Effector memory CD4-positive, alpha-beta T cell (primary cell): ENCODE results near the gene ADCY4.
A peak's percentile ranks its signal among the peaks of the same experiment; 100 is the strongest.
"Not testable (repeated sequence)": the region's sequence is repeated elsewhere in the genome, so short reads cannot be mapped to it uniquely, and the experiment has no call there.

Source experiments
- DNase-seq, 3 donors: peaks; one replicate each; pipeline ENCODE4 v3.0.0-alpha.2; 2020
- H3K27ac ChIP-seq: 2 replicates; pipeline ENCODE4 v1.7.0; 2013; ENCODE audit warnings: mild to moderate bottlenecking, low read length, moderate library complexity; ENCODE audit not compliant: insufficient read depth, poor library complexity, severe bottlenecking
- H3K27me3 ChIP-seq: replicated peaks from 2 replicates; pipeline ENCODE4 v1.7.0; 2013; ENCODE audit warnings: mild to moderate bottlenecking, low read length; ENCODE audit not compliant: insufficient read depth, control insufficient read depth, poor library complexity, severe bottlenecking
- H3K36me3 ChIP-seq: 2 replicates; pipeline ENCODE4 v1.7.0; 2013; ENCODE audit warnings: mild to moderate bottlenecking, low read length, moderate library complexity; ENCODE audit not compliant: control insufficient read depth, insufficient read depth
- H3K4me1 ChIP-seq: 2 replicates; pipeline ENCODE4 v1.7.0; 2013; ENCODE audit warnings: low read length, mild to moderate bottlenecking; ENCODE audit not compliant: control insufficient read depth, insufficient read depth, poor library complexity, severe bottlenecking
- H3K4me3 ChIP-seq: 2 replicates; pipeline ENCODE4 v1.7.0; 2013; ENCODE audit warnings: low read length, low read depth, mild to moderate bottlenecking; ENCODE audit not compliant: insufficient read depth, poor library complexity, severe bottlenecking
- H3K9me3 ChIP-seq: 2 replicates; pipeline ENCODE4 v1.7.0; 2013; ENCODE audit warnings: mild to moderate bottlenecking, low read length, moderate library complexity; ENCODE audit not compliant: control insufficient read depth

The ADCY4 gene

DNA sequence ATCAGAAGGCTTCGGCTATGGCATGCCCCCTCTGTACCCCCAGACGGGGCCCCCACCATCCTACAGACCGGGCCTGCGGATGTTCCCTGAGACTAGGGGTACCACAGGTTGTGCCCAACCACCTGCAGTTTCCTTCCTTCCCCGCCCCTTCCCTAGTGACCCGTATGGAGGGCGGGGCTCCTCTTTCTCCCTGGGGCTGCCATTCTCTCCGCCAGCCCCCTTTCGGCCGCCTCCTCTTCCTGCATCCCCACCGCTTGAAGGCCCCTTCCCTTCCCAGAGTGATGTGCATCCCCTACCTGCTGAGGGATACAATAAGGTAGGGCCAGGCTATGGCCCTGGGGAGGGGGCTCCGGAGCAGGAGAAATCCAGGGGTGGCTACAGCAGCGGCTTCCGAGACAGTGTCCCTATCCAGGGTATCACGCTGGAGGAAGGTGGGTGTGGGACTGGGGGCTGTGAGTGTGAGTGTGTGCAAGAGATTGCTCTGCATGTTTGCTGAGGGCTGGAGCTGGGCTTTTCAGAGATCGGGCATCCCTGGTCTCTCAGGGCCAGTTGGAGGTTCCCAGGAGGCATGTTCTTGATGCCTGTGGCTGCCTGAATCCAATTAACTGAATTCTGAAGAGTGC is 41.7 kb upstream of the ADCY4 start:
- Histone ChIP-seq H3K4me3 (no peak overlapping the region), H3K27me3 (no peaks in the 10 kb centered on the region), H3K36me3 (no peaks in the 10 kb centered on the region), H3K9me3 (no peaks in the 10 kb centered on the region), H3K4me1 (no peaks in the 10 kb centered on the region), H3K27ac (no peak overlapping the region)
- DNase-seq = no peak

DNA sequence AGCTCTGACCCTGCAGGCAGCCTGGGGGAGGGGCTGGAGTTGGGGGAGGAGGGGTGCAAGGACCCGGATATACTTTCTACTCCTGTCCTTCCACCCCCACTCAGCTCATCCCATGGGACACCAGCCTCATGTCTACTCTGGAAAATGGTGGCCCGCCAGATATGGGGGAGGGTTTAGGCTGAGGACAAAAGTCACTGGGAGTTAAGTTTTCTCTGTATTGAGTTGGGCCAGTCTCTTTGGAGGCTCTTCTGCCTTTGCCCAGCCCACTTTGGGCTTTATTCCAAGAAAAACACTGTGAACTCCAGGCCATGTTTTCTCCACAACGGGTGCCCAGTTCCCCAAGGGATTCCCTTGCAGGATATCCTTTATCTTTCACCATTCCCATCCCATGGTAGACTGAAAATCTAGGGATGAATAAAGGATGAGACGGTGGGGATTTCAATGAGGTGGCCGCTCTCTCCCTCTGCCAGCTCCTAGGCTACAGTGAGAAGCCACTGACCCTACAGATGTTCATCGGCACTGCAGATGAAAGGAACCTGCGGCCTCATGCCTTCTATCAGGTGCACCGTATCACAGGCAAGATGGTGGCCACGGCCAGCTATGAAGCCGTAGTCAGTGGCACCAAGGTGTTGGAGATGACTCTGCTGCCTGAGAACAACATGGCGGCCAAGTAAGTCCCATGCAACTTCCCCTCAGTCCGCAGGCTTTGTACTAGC is 38.0 kb upstream of the ADCY4 start:
- H3K4me3 ChIP-seq = no peak overlapping the region
- no peak for DNase-seq
- no peaks in the 10 kb centered on the region for H3K36me3 ChIP-seq

DNA sequence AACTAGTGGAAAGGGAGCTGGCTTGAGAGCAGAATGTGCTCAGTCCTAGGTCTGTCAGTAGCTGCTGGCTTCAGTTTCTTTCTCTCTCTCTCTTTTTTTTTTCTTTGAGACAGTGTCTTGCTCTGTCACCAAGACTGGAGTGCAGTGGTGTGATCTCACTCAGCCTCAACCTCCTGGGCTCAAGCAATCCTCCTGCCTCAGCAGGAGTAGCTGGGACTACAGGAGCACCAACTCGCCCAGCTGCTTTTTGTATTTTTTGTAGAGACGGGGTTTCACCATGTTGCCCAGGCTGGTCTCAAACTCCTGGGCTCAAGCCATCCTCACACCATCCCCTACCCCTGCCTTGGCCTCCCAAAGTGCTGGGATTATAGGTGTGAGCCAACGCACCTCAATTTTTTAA is 36.7 kb upstream of the ADCY4 start:
- not testable (repeated sequence) for H3K4me3 ChIP-seq

More for the DNA sequence above, 38.0 kb upstream of the ADCY4 start:
- H3K27ac ChIP-seq = no peak overlapping the region
- peaks cover 11% of the 10 kb centered on the region for H3K4me1 ChIP-seq
- H3K27me3 ChIP-seq = peaks cover 13% of the 10 kb centered on the region
- no peaks in the 10 kb centered on the region for H3K9me3 ChIP-seq

DNA sequence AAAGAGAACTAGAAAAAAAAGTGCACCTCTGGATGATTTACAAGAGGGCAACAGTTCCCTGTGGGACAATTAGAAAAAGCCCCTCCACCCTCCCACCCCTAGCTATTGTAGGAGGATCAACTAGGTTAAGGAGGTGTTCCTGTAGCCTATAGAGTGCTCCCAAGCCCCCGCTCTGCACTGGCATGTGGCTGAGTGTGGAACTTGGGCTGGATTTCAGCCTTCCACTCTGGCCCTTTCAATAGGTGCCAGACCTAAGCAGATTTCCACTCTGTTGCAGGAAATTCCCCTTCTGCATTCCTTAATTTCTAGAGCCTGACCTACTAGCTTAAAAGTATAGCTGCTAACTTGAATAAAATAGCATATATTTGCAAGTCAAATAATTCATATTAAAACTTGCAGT is 35.9 kb upstream of the ADCY4 start:
- no peak for DNase-seq
- Histone ChIP-seq H3K36me3 (no peaks in the 10 kb centered on the region), H3K27me3 (peaks cover 33% of the 10 kb centered on the region), H3K9me3 (no peaks in the 10 kb centered on the region), H3K27ac (no peak overlapping the region), H3K4me3 (no peak overlapping the region), H3K4me1 (peaks cover 32% of the 10 kb centered on the region)

More for the DNA sequence above, 36.7 kb upstream of the ADCY4 start:
- Histone ChIP-seq H3K27me3 (peaks cover 24% of the 10 kb centered on the region), H3K4me1 (peaks cover 24% of the 10 kb centered on the region)
- not testable (repeated sequence) for H3K9me3 ChIP-seq, H3K27ac ChIP-seq, H3K36me3 ChIP-seq, DNase-seq

DNA sequence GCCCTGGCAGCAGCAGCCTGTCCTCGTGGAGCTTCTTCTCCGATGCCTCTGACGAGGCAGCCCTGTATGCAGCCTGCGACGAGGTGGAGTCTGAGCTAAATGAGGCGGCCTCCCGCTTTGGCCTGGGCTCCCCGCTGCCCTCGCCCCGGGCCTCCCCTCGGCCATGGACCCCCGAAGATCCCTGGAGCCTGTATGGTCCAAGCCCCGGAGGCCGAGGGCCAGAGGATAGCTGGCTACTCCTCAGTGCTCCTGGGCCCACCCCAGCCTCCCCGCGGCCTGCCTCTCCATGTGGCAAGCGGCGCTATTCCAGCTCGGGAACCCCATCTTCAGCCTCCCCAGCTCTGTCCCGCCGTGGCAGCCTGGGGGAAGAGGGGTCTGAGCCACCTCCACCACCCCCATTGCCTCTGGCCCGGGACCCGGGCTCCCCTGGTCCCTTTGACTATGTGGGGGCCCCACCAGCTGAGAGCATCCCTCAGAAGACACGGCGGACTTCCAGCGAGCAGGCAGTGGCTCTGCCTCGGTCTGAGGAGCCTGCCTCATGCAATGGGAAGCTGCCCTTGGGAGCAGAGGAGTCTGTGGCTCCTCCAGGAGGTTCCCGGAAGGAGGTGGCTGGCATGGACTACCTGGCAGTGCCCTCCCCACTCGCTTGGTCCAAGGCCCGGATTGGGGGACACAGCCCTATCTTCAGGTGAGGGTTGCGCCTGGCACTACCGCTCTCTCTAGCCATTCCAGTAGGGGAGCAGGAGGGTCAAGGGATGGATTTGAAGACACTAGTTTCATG is 35.2 kb upstream of the ADCY4 start:
- Histone ChIP-seq H3K27ac (no peak overlapping the region), H3K4me1 (peaks cover 36% of the 10 kb centered on the region), H3K9me3 (no peaks in the 10 kb centered on the region), H3K36me3 (no peaks in the 10 kb centered on the region), H3K4me3 (no peak overlapping the region), H3K27me3 (peaks cover 34% of the 10 kb centered on the region)
- no peak for DNase-seq

DNA sequence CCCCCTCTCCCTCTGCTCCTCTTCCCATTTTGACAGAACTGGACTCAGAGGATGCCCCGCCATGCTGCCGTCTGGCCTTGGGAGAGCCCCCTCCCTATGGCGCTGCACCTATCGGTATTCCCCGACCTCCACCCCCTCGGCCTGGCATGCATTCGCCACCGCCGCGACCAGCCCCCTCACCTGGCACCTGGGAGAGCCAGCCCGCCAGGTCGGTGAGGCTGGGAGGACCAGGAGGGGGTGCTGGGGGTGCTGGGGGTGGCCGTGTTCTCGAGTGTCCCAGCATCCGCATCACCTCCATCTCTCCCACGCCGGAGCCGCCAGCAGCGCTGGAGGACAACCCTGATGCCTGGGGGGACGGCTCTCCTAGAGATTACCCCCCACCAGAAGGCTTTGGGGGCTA is 34.6 kb upstream of the ADCY4 start:
- Histone ChIP-seq H3K9me3 (no peaks in the 10 kb centered on the region), H3K36me3 (no peaks in the 10 kb centered on the region), H3K27me3 (peaks cover 34% of the 10 kb centered on the region), H3K4me1 (peaks cover 36% of the 10 kb centered on the region), H3K4me3 (no peak overlapping the region), H3K27ac (no peak overlapping the region)
- no peak for DNase-seq

DNA sequence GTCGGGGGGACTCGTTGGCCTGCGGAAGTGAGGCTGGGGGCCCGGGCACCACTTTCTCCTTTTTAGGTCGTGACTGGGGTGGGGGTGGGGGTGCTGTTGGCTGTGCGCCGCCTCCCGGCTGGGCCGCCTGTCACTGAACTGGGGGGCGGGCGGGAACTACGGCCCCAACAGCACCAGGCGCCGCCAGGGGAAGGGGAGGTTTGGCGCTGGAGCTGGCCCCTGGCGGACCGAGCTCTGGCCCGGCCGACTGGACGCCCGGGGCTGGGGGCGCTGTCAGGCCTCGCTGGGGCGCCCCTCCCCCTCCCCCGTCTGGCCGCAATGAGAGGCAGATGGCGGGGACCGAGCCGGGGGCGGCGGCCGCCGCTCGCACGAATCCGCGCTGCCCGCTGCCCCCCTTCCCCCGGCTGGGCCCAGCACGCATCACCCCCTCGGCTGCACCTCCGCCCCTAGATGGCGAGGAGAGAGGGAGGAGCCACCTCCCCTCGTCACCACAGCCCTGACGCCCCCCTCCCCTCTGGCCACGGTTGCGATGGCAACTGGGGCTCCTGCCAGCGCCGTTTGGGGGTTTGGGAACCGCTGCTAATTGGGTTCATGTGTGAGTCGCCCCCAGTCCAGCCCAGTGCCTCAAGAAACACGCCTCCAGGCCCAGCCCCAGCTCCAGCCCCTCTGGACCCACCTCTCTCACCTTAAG is 33.8 kb upstream of the ADCY4 start:
- H3K4me3 ChIP-seq = peak overlapping the region; percentile 11
- no peak overlapping the region for H3K27ac ChIP-seq
- H3K36me3 ChIP-seq = no peaks in the 10 kb centered on the region
- DNase-seq = no peak
- peaks cover 36% of the 10 kb centered on the region for H3K4me1 ChIP-seq
- H3K9me3 ChIP-seq = no peaks in the 10 kb centered on the region
- peaks cover 40% of the 10 kb centered on the region for H3K27me3 ChIP-seq

DNA sequence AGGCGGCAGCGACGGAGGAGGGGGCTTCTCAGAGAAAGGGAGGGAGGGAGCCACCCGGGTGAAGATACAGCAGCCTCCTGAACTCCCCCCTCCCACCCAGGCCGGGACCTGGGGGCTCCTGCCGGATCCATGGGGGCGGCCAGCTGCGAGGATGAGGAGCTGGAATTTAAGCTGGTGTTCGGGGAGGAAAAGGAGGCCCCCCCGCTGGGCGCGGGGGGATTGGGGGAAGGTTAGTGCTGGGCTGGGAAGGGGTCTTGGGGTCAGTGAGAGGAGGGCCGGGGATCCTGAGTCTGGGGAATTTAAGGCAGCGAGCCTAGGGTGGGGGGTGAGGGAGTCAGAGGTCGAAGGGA is 33.3 kb upstream of the ADCY4 start:
- DNase-seq = no peak
- H3K36me3 ChIP-seq = no peaks in the 10 kb centered on the region
- peaks cover 43% of the 10 kb centered on the region for H3K27me3 ChIP-seq
- H3K4me1 ChIP-seq = peaks cover 36% of the 10 kb centered on the region
- H3K9me3 ChIP-seq = no peaks in the 10 kb centered on the region
- no peak overlapping the region for H3K27ac ChIP-seq
- peak overlapping the region; percentile 11 for H3K4me3 ChIP-seq

DNA sequence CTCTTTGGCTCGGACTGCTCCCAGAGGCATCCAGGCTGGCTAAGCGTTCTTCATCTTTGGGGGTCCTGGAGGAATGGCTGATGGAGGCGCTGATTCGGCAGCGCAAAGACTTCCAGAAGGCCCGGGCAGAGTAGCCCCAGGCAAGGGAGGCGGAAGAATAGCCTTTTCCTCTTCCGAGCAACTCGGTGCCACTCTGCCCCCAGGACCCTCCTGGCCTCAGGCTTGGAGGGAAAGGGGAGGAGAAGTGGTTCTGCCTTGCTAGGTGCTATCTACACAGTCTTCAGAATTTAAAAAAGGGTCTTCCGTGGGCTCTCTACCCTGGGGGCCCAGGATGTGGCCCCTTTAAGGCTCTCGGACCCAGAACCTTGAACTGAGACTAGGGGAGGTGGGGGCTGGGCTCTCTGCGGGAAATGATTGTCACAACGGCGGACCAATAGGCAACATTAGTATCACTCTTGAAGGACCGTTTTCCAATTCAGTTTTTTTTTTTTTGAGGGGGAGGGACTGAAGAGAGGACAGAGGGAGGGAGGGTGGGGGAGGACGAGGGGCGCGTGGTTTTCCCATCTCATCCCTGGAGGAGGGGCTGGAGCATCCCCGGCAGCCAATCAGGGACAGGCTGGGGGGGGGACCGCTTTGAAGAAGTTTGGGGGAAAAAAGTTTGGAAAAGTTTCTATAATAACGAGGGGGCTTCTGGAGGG is 32.8 kb upstream of the ADCY4 start, which contains the start of gene NFATC4:
NFATC4 (plus strand) TSS at position 671 of the 698 bp plus-strand sequence. CDS start 157 bp downstream, outside the sequence.
- no peak for DNase-seq
- Histone ChIP-seq H3K27me3 (peaks cover 43% of the 10 kb centered on the region), H3K36me3 (no peaks in the 10 kb centered on the region), H3K4me1 (peaks cover 36% of the 10 kb centered on the region), H3K9me3 (no peaks in the 10 kb centered on the region), H3K4me3 (peak within 1 kb of the TSS; percentile 44), H3K27ac (no peak within 1 kb of the TSS)
